ENCODE results near the gene PI4K2B. TPM values are rescaled to one million over a fixed set of nuclear protein-coding genes. Genes with fewer than 3 reads are reported as not detected.
A peak's percentile ranks its signal among the peaks of the same experiment; 100 is the strongest.

The PI4K2B gene
- polyA plus RNA-seq, 1 experiment = 11.8 TPM

DNA sequence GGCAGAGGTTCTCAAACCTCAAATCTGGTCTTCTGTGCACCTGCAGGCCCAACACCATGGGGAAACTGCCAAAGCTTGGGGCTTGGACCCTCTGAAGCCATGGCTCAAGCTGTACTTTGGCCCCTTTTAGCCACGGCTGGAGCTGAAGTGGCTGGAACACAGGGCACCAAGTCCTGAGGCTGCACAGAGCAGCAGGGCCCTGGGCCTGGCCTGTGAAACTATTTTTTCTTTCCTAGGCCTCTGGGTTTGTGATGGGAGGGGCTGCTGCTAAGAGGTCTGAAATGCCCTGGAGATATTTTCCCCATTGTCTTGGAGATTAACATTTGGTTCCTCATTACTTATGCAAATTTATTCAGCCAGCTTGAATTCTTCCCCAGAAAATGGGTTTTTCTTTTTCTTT lies 18.3 kb upstream of the PI4K2B start:
- DNase-seq (ENCODE audit: low read depth, low spot score) = no peak
- Histone ChIP-seq H3K9me3 (ENCODE audit: control insufficient read depth, insufficient read depth, low read length) (no peaks in the 10 kb centered on the region), H3K27me3 (ENCODE audit: control insufficient read depth, insufficient read depth, low read length) (peaks cover 2% of the 10 kb centered on the region), H3K4me3 (ENCODE audit: low read depth, low read length) (no peak overlapping the region), H3K27ac (ENCODE audit: low read depth, low read length) (no peak overlapping the region)
- TF ChIP-seq, protein P1, sequence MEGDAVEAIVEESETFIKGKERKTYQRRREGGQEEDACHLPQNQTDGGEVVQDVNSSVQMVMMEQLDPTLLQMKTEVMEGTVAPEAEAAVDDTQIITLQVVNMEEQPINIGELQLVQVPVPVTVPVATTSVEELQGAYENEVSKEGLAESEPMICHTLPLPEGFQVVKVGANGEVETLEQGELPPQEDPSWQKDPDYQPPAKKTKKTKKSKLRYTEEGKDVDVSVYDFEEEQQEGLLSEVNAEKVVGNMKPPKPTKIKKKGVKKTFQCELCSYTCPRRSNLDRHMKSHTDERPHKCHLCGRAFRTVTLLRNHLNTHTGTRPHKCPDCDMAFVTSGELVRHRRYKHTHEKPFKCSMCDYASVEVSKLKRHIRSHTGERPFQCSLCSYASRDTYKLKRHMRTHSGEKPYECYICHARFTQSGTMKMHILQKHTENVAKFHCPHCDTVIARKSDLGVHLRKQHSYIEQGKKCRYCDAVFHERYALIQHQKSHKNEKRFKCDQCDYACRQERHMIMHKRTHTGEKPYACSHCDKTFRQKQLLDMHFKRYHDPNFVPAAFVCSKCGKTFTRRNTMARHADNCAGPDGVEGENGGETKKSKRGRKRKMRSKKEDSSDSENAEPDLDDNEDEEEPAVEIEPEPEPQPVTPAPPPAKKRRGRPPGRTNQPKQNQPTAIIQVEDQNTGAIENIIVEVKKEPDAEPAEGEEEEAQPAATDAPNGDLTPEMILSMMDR (IDR thresholded peaks at IDR 0.05; ENCODE audit: low read depth, low read length) = no peak
- ChIA-PET POLR2A (no interaction called here), CTCF (no interaction called here)

DNA sequence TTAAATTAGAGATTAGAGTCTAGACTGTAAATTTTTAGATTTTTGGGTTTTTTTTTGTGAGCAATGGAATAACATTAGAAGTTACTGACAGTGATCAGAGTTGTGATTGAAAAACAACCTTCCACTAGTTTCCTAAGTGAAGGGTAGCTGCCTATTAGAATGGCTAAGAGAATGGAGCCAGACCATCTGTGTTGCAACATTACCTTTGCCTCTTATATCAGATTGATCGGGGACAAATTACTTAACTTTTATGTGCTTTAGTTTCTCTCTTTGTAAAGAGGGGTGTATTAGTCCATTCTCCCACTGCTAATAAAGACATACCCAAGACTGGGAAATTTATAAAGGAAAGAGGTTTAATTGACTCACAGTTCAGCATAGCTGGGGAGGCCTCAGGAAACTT lies 12.5 kb upstream of the PI4K2B start:
- H3K9me3 ChIP-seq (ENCODE audit: control insufficient read depth, insufficient read depth, low read length) = peaks cover 17% of the 10 kb centered on the region

DNA sequence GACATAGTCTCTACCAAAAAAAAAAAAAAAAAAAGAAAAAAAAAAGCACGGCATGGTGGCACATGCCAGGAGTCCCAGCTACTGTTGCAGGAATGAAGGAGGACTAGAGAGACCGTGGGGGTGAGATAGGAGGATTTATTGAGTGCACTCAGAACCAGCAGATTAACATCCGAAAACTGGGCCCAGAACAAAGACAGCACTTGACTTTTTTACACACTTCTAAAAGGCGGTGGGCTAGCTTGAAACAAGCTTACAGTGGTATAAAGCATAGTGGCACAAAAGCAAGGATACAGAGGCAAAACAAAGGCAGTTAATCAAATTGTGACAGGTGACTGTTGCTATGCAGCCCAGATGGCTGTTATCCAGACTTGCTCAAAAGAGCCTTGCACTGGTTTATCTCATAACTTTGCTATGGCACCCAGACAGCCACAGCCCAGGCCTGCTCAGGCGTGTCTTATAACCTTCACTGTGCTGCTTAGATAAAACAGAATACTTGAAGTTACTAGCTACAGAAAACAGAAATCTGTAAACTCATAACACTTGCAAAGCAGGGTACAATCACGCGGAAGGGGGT lies 9.9 kb upstream of the PI4K2B start:
- Histone ChIP-seq H3K9me3 (ENCODE audit: control insufficient read depth, insufficient read depth, low read length) (peaks cover 17% of the 10 kb centered on the region), H3K27me3 (ENCODE audit: control insufficient read depth, insufficient read depth, low read length) (no peaks in the 10 kb centered on the region), H3K27ac (ENCODE audit: low read depth, low read length) (no peak overlapping the region), H3K4me3 (ENCODE audit: low read depth, low read length) (no peak overlapping the region)
- ChIA-PET CTCF (interaction anchor here (0.6 kb wide), 1 partner anchor 569 kb away, joined by 3 read pairs; no protein-coding TSS in a partner anchor), POLR2A (no interaction called here)
- TF ChIP-seq, protein P1 (IDR thresholded peaks at IDR 0.05; ENCODE audit: low read depth, low read length) = no peak
- no peak for DNase-seq (ENCODE audit: low read depth, low spot score)

More for the DNA sequence above, 12.5 kb upstream of the PI4K2B start:
- ChIA-PET POLR2A (no interaction called here), CTCF (no interaction called here)
- Histone ChIP-seq H3K27me3 (ENCODE audit: control insufficient read depth, insufficient read depth, low read length) (peaks cover 2% of the 10 kb centered on the region), H3K27ac (ENCODE audit: low read depth, low read length) (no peak overlapping the region), H3K4me3 (ENCODE audit: low read depth, low read length) (no peak overlapping the region)
- TF ChIP-seq, protein P1 (IDR thresholded peaks at IDR 0.05; ENCODE audit: low read depth, low read length) = no peak
- DNase-seq (ENCODE audit: low read depth, low spot score) = no peak

DNA sequence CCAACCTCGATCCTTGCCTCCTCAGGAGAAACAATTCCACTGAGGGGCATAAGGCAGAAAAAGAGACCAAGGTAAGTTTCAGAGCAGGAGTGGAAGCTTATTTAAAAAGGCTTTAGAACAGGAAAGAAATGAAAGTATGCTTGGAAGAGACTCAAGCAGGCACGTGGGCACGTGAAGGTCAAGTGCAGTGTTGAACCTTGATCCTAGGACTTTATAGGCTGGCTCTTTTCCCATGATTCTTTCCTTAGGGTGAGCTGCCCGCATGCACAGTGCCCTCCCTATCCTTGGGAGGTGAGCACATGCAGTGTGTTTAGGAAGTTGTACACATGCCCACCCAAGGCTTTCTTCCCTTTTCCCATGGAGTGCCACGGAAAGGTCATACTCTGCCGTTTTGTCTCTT lies 4.0 kb upstream of the PI4K2B start:
- H3K27me3 ChIP-seq (ENCODE audit: control insufficient read depth, insufficient read depth, low read length) = no peaks in the 10 kb centered on the region
- H3K9me3 ChIP-seq (ENCODE audit: control insufficient read depth, insufficient read depth, low read length) = peaks cover 5% of the 10 kb centered on the region
- no peak overlapping the region for H3K27ac ChIP-seq (ENCODE audit: low read depth, low read length)
- no peak overlapping the region for H3K4me3 ChIP-seq (ENCODE audit: low read depth, low read length)
- CTCF ChIA-PET = interaction anchor here (1.2 kb wide), 1 partner anchor 83 kb away, joined by 3 read pairs; the partner anchor contains the start of gene ZCCHC4
- TF ChIP-seq, protein P1 (IDR thresholded peaks at IDR 0.05; ENCODE audit: low read depth, low read length) = no peak
- POLR2A ChIA-PET = no interaction called here
- no peak for DNase-seq (ENCODE audit: low read depth, low spot score)

DNA sequence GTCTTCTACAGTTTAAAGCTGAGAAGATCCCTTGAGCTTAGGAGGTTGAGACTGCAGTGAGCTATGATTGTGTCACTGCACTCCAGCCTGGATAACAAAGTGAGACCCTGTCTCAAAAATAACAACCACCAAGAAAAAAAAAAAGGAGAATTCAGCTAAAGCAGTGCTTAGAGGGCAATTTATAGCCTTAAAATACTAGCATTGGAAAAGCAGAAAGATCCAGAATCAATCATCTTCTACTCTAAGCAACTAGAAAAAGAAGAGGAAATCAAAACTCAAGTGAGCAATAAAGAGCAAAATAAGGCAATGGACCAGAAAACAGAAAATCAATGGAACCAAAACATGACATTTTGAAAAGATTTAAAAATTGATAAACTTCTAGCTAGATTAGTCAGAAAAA lies 639 bp upstream of the PI4K2B start:
- no peak for DNase-seq (ENCODE audit: low read depth, low spot score)
- peaks cover 5% of the 10 kb centered on the region for H3K9me3 ChIP-seq (ENCODE audit: control insufficient read depth, insufficient read depth, low read length)
- TF ChIP-seq, protein P1 (IDR thresholded peaks at IDR 0.05; ENCODE audit: low read depth, low read length) = no peak
- ChIA-PET POLR2A (no interaction called here), CTCF (interaction anchor here (4.6 kb wide), 1 partner anchor 79 kb away, joined by 53 read pairs; the partner anchor contains the start of gene ZCCHC4)
- H3K27me3 ChIP-seq (ENCODE audit: control insufficient read depth, insufficient read depth, low read length) = no peaks in the 10 kb centered on the region
- no peak overlapping the region for H3K27ac ChIP-seq (ENCODE audit: low read depth, low read length)
- H3K4me3 ChIP-seq (ENCODE audit: low read depth, low read length) = peak overlapping the region; percentile 55
